Activated effector memory CD4-positive, alpha-beta T cell treated with anti-CD3 and anti-CD28 coated beads, Interleukin-2, amount 50 U/mL, for 16 hours (primary cell): ENCODE results near the gene MED26.
"Not testable (repeated sequence)": the region's sequence is repeated elsewhere in the genome, so short reads cannot be mapped to it uniquely, and the experiment has no call there.

Source experiments
- DNase-seq: peaks from one replicate; pipeline ENCODE4 v3.0.0-alpha.2; 2020

Gene MED26

GRCh38 chr19:16571822-16572331 lies 56.1 kb downstream of the MED26 start:
- DNase-seq: peak; percentile 80

- no peak for DNase-seq
These were observed 56.7 kb downstream of the MED26 start for GRCh38 chr19:16571283-16571682.

GRCh38 chr19:16569609-16570320 lies 58.2 kb downstream of the MED26 start:
- no peak for DNase-seq

GRCh38 chr19:16566702-16567101 lies 61.3 kb downstream of the MED26 start:
- DNase-seq: no peak

GRCh38 chr19:16566161-16566560 lies 61.8 kb downstream of the MED26 start:
- peak; percentile 92 for DNase-seq

- no peak for DNase-seq
These were observed 63.2 kb downstream of the MED26 start for GRCh38 chr19:16564842-16565241.

GRCh38 chr19:16562608-16563025 lies 65.4 kb downstream of the MED26 start:
- no peak for DNase-seq

GRCh38 chr19:16561382-16561781 lies 66.6 kb downstream of the MED26 start:
- DNase-seq: no peak

- DNase-seq: no peak
These were observed 68.2 kb downstream of the MED26 start for GRCh38 chr19:16559780-16560276.

- no peak for DNase-seq
These were observed 73.2 kb downstream of the MED26 start for GRCh38 chr19:16554776-16555175.

- not testable (repeated sequence) for DNase-seq
These were observed 76.1 kb downstream of the MED26 start for GRCh38 chr19:16551902-16552301.

- no peak for DNase-seq
These were observed 79.0 kb downstream of the MED26 start for GRCh38 chr19:16548956-16549355.

GRCh38 chr19:16544473-16545231 lies 83.4 kb downstream of the MED26 start:
- DNase-seq: no peak

GRCh38 chr19:16543734-16544133 lies 84.3 kb downstream of the MED26 start:
- not testable (repeated sequence) for DNase-seq

GRCh38 chr19:16542910-16543472 lies 85.0 kb downstream of the MED26 start:
- no peak for DNase-seq

- DNase-seq: peak; percentile 98
These were observed 85.7 kb downstream of the MED26 start, which contains the start of gene CHERP for GRCh38 chr19:16542045-16542909. CHERP (minus strand) TSS chr19:16542437; CDS start chr19:16542378, 59 bp downstream.

- no peak for DNase-seq
These were observed 86.4 kb downstream of the MED26 start for GRCh38 chr19:16541526-16542044.

GRCh38 chr19:16540948-16541347 lies 87.1 kb downstream of the MED26 start:
- no peak for DNase-seq

GRCh38 chr19:16537111-16537510 lies 90.9 kb downstream of the MED26 start:
- no peak for DNase-seq

GRCh38 chr19:16536130-16536529 lies 91.9 kb downstream of the MED26 start:
- DNase-seq: no peak

- DNase-seq: no peak
These were observed 92.6 kb downstream of the MED26 start for GRCh38 chr19:16535381-16535780.
